ENCODE results near the gene C9orf152. TPM values are rescaled to one million over a fixed set of nuclear protein-coding genes. Genes with fewer than 3 reads are reported as not detected.

The C9orf152 gene
- total and polyA plus RNA-seq, 2 of the 13 experiments (the other 11 are each of a cell fraction or from before 2014, with no cell fraction given), result 0.24 to 0.48 TPM

GRCh38 chr9:110256380-110257096 is 48.6 kb upstream of the C9orf152 start, which contains the start of gene TXN (continued):
- TF ChIP-seq MAZ (IDR thresholded peaks at IDR 0.05; ENCODE audit: borderline replicate concordance, low read depth, low read length) (0 out of 2 replicates have a peak, but pooled peaks have one; percentile 39), MAZ (CRISPR knock-in tag; IDR thresholded peaks at IDR 0.05; ENCODE audit: low read depth) (peak; percentile 64), KLF12 (CRISPR knock-in tag; IDR thresholded peaks at IDR 0.05; ENCODE audit: borderline replicate concordance) (peak; percentile 79), FOXO1 (CRISPR knock-in tag; IDR thresholded peaks at IDR 0.05) (no peak), AGO1 (IDR thresholded peaks at IDR 0.05; ENCODE audit: low read depth, low read length, poor library complexity, severe bottlenecking) (no peak), NFKB2 (CRISPR knock-in tag; IDR thresholded peaks at IDR 0.05; ENCODE audit: borderline replicate concordance) (peak; percentile 82; the same call in 1 of the 2 replicates), GLMP (CRISPR knock-in tag; IDR thresholded peaks at IDR 0.05; ENCODE audit: borderline replicate concordance) (no peak), ZNF768 (CRISPR knock-in tag; IDR thresholded peaks at IDR 0.05) (no peak), TAF15 (IDR thresholded peaks at IDR 0.05; ENCODE audit: low read depth, low read length, poor library complexity, severe bottlenecking) (no peak), NFATC3 (CRISPR knock-in tag; IDR thresholded peaks at IDR 0.05) (no peak), ATM (IDR thresholded peaks at IDR 0.05; ENCODE audit: borderline replicate concordance) (no peak), ZNF614 (CRISPR knock-in tag; IDR thresholded peaks at IDR 0.05; ENCODE audit: borderline replicate concordance) (peak; percentile 14; the same call in 1 of the 2 replicates), ZNF616 (CRISPR knock-in tag; IDR thresholded peaks at IDR 0.05; ENCODE audit: low read depth) (0 out of 2 replicates have a peak, but pooled peaks have one; percentile 11), NCOA2 (CRISPR knock-in tag; IDR thresholded peaks at IDR 0.05) (no peak), ISL2 (CRISPR knock-in tag; IDR thresholded peaks at IDR 0.05) (0 out of 2 replicates have a peak, but pooled peaks have one; percentile 65)
- TF ChIP-seq, protein P1, sequence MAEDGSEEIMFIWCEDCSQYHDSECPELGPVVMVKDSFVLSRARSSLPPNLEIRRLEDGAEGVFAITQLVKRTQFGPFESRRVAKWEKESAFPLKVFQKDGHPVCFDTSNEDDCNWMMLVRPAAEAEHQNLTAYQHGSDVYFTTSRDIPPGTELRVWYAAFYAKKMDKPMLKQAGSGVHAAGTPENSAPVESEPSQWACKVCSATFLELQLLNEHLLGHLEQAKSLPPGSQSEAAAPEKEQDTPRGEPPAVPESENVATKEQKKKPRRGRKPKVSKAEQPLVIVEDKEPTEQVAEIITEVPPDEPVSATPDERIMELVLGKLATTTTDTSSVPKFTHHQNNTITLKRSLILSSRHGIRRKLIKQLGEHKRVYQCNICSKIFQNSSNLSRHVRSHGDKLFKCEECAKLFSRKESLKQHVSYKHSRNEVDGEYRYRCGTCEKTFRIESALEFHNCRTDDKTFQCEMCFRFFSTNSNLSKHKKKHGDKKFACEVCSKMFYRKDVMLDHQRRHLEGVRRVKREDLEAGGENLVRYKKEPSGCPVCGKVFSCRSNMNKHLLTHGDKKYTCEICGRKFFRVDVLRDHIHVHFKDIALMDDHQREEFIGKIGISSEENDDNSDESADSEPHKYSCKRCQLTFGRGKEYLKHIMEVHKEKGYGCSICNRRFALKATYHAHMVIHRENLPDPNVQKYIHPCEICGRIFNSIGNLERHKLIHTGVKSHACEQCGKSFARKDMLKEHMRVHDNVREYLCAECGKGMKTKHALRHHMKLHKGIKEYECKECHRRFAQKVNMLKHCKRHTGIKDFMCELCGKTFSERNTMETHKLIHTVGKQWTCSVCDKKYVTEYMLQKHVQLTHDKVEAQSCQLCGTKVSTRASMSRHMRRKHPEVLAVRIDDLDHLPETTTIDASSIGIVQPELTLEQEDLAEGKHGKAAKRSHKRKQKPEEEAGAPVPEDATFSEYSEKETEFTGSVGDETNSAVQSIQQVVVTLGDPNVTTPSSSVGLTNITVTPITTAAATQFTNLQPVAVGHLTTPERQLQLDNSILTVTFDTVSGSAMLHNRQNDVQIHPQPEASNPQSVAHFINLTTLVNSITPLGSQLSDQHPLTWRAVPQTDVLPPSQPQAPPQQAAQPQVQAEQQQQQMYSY (CRISPR knock-in tag; IDR thresholded peaks at IDR 0.05), result peak; percentile 15; the same call in 1 of the 2 replicates
- TF ChIP-seq, protein P2, sequence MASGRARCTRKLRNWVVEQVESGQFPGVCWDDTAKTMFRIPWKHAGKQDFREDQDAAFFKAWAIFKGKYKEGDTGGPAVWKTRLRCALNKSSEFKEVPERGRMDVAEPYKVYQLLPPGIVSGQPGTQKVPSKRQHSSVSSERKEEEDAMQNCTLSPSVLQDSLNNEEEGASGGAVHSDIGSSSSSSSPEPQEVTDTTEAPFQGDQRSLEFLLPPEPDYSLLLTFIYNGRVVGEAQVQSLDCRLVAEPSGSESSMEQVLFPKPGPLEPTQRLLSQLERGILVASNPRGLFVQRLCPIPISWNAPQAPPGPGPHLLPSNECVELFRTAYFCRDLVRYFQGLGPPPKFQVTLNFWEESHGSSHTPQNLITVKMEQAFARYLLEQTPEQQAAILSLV (CRISPR knock-in tag; IDR thresholded peaks at IDR 0.05; ENCODE audit: borderline replicate concordance), result 0 out of 2 replicates have a peak, but pooled peaks have one; percentile 11
- TF ChIP-seq, protein P3, sequence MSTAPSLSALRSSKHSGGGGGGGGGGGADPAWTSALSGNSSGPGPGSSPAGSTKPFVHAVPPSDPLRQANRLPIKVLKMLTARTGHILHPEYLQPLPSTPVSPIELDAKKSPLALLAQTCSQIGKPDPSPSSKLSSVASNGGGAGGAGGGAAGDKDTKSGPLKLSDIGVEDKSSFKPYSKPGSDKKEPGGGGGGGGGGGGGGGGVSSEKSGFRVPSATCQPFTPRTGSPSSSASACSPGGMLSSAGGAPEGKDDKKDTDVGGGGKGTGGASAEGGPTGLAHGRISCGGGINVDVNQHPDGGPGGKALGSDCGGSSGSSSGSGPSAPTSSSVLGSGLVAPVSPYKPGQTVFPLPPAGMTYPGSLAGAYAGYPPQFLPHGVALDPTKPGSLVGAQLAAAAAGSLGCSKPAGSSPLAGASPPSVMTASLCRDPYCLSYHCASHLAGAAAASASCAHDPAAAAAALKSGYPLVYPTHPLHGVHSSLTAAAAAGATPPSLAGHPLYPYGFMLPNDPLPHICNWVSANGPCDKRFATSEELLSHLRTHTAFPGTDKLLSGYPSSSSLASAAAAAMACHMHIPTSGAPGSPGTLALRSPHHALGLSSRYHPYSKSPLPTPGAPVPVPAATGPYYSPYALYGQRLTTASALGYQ (CRISPR knock-in tag; IDR thresholded peaks at IDR 0.05), result 0 out of 2 replicates have a peak, but pooled peaks have one; percentile 42

All from HepG2 (cell line).